T47D (cell line): ENCODE results near the gene NUDT4.
"Not testable (repeated sequence)": the region's sequence is repeated elsewhere in the genome, so short reads cannot be mapped to it uniquely, and the experiment has no call there.

Experiments
- DNase-seq, 2 experiments: peaks; one replicate each; pipeline versions ENCODE4 v3.0.0 to v3.0.0-alpha.2; 2011 to 2012; ENCODE audit warnings: low read depth in 1 of 2, low spot score in 1 of 2
- JUND ChIP-seq: IDR thresholded peaks from 2 replicates; pipeline ENCODE4 v1.6.1; 2012; ENCODE audit warnings: low read depth
- in situ Hi-C: cut with HindIII; loops from 2 replicates; pipeline ENCODE4 v1.10.0; 2016; ENCODE audit warnings: low sequenced_read_pairs, low pct_unique_long_range_greater_than_20kb

NUDT4 gene

GRCh38 chr12:93390549-93391297 is 13.0 kb downstream of the NUDT4 start:
- in situ Hi-C loops, result no loop called here
- DNase-seq, result no peak
- no peak for TF ChIP-seq JUND

GRCh38 chr12:93393425-93393824 is 15.7 kb downstream of the NUDT4 start:
- DNase-seq, result no peak
- TF ChIP-seq JUND, result no peak
- in situ Hi-C loops, result no loop called here

- in situ Hi-C loops, result no loop called here
- TF ChIP-seq JUND, result no peak
- DNase-seq, result no peak
These were observed 19.7 kb downstream of the NUDT4 start for GRCh38 chr12:93397412-93397811.

- DNase-seq, in situ Hi-C loops: not testable (repeated sequence)
These were observed 21.6 kb downstream of the NUDT4 start for GRCh38 chr12:93399183-93399863.

GRCh38 chr12:93402333-93403311 is 24.9 kb downstream of the NUDT4 start:
- no peak for TF ChIP-seq JUND
- in situ Hi-C loops, result no loop called here
- DNase-seq, result no peak

GRCh38 chr12:93403988-93404803 is 26.5 kb downstream of the NUDT4 start:
- in situ Hi-C loops, result no loop called here
- DNase-seq, result no peak
- TF ChIP-seq JUND, result no peak; the same call in 1 of the 2 replicates

GRCh38 chr12:93404961-93405849 is 27.5 kb downstream of the NUDT4 start:
- TF ChIP-seq JUND, result no peak
- in situ Hi-C loops, result no loop called here
- DNase-seq, result no peak

- no peak for DNase-seq
- in situ Hi-C loops, result no loop called here
- TF ChIP-seq JUND, result no peak
These were observed 29.6 kb downstream of the NUDT4 start for GRCh38 chr12:93407054-93407962.

- in situ Hi-C loops, result no loop called here
- TF ChIP-seq JUND, result no peak
These were observed 30.2 kb downstream of the NUDT4 start for GRCh38 chr12:93407963-93408283.

GRCh38 chr12:93408813-93409212 is 31.1 kb downstream of the NUDT4 start:
- no peak for TF ChIP-seq JUND
- in situ Hi-C loops, result no loop called here

More at GRCh38 chr12:93407963-93408283, 30.2 kb downstream of the NUDT4 start:
- DNase-seq, result no peak

GRCh38 chr12:93409343-93410187 is 31.8 kb downstream of the NUDT4 start:
- DNase-seq, in situ Hi-C loops: not testable (repeated sequence)

More at GRCh38 chr12:93408813-93409212, 31.1 kb downstream of the NUDT4 start:
- no peak for DNase-seq

- in situ Hi-C loops, result not testable (repeated sequence)
- peak in 1 of 2 experiments; percentile 36 for DNase-seq
These were observed 33.3 kb downstream of the NUDT4 start for GRCh38 chr12:93411060-93411459.
